Measurements from ENCODE around the gene PTPRD. TPM values are rescaled to one million over a fixed set of nuclear protein-coding genes. Genes with fewer than 3 reads are reported as not detected.
"Not testable (repeated sequence)": the region's sequence is repeated elsewhere in the genome, so short reads cannot be mapped to it uniquely, and the experiment has no call there.

The PTPRD gene
- total RNA-seq, 1 donor from 2014 or later, result 336 TPM

- DNase-seq, result no peak
Measured at GRCh38 chr9:8963885-8964284, 1648.9 kb downstream of the PTPRD start.

DNA sequence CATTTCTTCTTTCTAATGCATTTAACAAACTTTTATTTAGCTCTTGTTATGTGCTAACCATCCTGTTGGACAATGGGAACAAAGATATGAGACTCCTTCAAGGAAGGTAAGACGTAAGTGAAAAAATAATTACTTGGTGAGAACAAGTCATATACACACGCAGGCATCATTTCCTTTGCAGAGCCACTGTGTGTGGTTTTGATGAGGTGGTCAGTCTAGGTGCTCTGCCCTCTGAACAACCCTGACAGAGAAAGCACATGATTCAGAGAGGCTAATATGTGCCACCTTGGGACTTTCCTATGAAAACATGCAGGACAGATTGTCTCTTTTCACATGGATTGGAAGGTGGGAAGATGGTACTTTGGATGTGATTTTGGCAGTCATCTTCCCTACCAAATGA lies 1650.7 kb downstream of the PTPRD start:
- no peak for DNase-seq

GRCh38 chr9:8961186-8961851 lies 1651.5 kb downstream of the PTPRD start:
- no peak for DNase-seq

- no peak for DNase-seq
Measured at GRCh38 chr9:8960254-8960653, 1652.5 kb downstream of the PTPRD start.

DNA sequence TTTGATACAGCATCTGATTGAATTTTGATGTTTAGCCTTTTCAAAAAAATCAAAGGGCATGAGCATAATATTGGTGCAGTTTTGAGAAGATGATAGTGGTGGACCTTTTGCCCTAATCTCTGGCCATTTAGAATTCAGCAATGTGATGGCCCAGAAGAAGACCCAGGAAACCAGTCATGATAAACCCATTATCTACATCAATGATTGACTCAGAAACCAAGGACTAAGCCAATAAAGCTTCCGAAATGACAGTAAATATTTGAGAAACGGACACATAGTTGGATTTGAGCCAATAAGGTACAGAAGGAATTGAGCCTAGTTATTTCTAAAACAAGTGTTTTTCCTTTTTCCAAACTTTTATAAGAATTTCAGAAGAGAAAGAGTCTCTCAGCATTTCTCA lies 1654.4 kb downstream of the PTPRD start:
- no peak for DNase-seq

DNA sequence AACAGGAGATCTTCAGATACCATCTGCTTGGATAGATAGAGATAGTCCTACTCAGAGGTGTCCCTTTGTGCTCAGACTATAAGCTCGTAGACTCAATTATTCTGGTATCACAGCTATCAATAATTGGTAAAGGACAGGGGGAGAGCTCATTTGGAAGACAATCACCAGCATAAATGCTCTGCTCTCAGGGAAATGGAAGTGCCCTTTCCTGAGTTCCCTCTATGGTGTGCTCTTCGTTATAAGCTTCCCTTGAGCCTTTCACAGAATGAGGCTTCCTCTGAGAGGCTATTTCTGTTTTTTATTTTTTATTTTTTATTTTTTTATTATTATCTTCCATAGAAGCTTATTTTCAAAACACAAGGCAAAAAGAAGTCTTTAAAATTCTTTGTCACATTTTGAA lies 1657.5 kb downstream of the PTPRD start:
- no peak for DNase-seq

DNA sequence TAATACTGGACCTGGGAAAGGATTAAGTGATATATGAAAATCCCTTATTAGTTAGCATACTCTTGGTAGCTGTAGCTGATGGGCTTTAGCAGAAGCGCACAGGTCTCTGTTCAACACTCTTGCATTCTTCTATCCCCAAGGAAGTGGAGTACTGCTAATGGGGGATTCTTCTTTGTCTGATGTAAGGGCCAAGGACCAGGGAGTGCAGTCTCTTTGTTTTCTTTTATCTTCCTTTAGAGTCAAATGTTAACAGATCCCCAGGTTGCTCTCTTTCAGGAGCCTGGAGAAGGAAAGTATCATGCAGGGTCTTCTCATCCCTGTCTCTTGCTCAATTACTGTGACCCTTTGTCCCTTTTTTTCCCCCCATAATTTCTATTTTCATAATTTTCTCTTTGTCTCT lies 1666.3 kb downstream of the PTPRD start:
- no peak for DNase-seq

GRCh38 chr9:8943392-8943791 lies 1669.4 kb downstream of the PTPRD start:
- DNase-seq, result no peak

DNA sequence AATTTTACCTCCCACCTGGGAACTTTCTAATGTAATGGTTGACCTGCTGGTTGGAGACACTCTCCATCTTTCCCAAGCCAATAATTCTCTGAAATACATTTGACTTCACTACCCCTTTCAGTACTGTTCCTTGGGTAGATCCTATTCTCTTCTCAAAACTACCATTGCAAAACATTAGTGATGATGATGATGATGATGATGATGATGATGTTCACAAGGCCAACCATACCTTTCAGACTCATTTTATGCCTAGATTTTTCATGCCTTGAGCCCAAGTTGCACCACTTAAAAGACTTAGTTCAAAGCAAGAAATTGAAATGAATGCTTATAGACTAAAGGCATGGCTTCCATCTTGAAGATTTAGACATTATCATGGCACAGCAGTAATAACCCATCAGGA lies 1672.2 kb downstream of the PTPRD start:
- no peak for DNase-seq

DNA sequence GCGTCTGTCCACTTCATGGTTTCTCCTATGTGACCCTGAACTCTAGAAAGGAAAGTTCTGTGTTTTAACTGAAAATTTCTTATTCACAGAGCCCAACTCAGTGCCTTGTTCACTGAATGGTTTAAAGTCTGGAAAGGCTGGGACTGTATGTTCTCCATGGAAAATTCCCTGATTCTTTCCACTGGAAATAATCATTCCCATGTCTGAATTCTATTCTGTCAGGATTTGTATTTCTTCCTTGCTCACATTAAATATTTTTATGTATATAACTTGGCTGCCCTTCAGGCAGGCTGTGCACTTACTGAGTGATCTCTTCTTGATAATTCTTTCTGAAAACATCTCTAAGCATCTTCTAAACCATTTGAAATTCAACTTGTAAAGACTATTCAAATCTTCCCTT lies 1686.3 kb downstream of the PTPRD start:
- no peak for DNase-seq

GRCh38 chr9:8924562-8924961 lies 1688.2 kb downstream of the PTPRD start:
- no peak for DNase-seq

DNA sequence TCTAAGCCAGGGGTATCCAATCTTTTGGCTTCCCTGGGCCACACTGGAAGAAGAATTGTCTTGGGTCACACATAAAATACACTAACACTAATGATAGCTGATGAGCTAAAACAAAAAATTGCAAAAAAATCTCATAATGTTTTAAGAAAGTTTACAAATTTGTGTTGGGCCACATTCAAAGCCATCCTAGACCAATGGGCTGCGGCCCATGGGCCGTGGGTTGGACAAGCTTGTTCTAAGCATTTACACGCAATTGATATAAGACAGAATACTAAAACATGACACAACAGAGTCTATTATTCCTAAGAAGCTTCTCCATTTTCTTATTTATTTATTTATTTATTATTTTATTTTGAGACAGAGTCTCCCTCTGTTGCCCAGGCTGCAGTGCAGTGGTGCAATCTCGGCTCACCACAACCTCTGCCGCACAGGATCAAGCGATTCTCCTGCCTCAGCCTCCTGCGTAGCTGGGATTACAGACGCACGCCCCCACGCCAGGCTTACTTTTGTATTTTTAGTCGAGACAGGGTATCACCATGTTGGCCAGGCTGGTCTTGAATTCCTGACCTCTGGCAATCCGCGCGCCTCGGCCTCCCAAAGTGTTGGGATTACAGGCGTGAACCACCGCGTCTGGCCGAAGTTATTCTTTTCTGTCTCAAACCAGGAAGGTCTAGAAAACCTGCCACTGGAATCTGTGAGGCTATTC lies 1692.2 kb downstream of the PTPRD start:
- DNase-seq, result not testable (repeated sequence)

DNA sequence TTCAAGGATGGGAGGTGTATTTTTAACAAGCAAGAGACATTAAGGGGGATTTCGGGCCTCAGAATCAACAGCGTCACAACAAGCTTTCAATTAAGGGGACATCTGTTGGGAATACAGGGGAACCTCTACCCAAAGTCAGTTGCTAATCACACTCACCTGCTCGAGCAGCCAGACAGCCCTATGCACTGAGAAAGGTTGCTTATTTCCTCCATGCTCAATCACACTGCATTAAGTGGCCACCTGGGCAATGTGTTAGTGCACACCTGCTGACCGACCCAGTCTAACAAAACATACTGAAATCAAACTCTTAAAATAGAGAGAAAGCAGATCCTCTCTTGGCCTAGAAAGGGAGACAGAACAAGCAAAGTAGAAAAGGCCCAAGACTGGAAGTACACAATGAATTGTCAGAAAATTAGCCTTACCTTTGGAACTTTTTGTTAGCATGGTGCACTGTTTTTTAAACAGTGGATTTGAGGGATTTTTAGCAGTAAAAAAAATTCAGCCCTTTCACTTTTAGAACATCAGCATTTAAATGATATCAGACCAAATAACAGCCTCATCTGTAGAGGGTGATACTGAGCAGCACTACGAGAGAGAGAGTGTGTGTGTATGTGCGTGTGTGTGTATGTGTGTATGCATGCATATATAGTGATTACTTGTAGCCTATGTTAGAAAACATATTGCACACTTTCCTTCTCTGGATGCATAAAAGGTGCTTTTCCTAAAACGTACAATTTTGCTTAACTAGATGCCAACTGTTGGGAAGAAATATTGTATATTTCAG lies 1694.7 kb downstream of the PTPRD start:
- DNase-seq, result no peak

DNA sequence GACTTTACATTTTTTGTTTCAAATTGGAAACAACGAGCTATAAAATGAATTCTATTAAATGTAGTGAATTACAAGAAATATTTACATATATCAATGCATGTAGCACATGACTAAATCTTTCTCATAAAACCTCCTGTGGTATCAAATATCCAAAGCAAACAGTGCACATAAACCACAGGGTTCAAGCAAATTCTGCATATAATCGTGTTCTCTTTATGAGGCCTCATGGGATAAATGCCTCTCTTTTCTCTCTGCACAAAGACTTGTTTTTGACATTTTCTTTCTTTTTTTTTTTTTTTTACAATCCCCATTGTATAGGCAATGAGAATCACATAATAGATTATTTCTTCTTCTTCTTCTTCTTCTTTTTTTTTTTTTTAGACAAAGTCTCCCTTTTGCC lies 1696.0 kb downstream of the PTPRD start:
- no peak for DNase-seq

- DNase-seq, result no peak
Measured at GRCh38 chr9:8907868-8908267, 1704.9 kb downstream of the PTPRD start.

- DNase-seq, result no peak
Measured at GRCh38 chr9:8905731-8906130, 1707.1 kb downstream of the PTPRD start.

GRCh38 chr9:8904771-8905515 lies 1707.9 kb downstream of the PTPRD start:
- no peak for DNase-seq

DNA sequence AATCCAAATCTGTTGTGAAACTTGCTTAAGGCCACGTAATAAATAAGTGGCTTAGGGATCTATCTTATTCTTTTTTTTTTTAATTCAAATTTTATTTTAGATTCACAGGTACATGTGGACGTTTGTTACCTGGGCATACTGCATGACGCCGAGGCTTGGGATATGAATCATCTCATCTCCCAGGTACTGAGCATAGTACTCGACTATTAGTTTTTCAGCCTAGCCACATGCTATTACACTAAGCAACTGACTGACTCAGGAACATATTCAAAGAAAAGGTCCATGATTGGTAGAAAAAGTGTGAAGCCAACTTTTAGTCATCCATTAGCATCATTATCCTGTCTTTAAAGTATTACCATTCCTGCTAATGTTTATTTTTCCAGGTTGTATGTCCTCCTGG lies 1709.7 kb downstream of the PTPRD start:
- no peak for DNase-seq

- no peak for DNase-seq
Measured at GRCh38 chr9:8901146-8901545, 1711.7 kb downstream of the PTPRD start.

- no peak for DNase-seq
Measured at GRCh38 chr9:8899511-8899910, 1713.3 kb downstream of the PTPRD start.

DNA sequence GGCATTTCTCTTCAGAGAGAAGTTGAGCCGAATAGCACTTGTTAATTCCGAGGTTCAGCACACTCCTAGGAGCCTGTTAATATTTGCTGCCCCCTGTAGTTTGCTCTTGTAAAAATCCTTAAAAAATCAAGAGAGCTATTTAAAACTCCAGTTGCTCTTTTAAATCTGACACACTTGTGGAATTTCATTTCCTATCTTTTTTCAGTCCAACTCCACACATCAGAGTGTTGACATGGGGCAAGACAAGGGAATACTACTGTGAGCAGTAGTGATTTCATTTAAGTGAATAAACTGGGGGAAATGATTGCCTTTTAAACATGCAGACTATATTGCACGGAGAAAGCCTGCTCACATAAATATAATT lies 1717.0 kb downstream of the PTPRD start:
- no peak for DNase-seq

- DNase-seq, result no peak
Measured at GRCh38 chr9:8895106-8895860, 1717.5 kb downstream of the PTPRD start.
